Activated CD4-positive, CD25-positive, alpha-beta regulatory T cell (primary cell): ENCODE measurements around the gene AMY2B.
"Not testable (repeated sequence)": the region's sequence is repeated elsewhere in the genome, so short reads cannot be mapped to it uniquely, and the experiment has no call there.

Source experiments
- DNase-seq, 4 experiments: peaks; one replicate each; lab custom pipeline; 2025; lab: John Stamatoyannopoulos, UW

The AMY2B gene

GRCh38 chr1:103616994-103617477 is 45.6 kb downstream of the AMY2B start, which contains the start of gene AMY2A:
Gene AMY2A (plus strand): TSS chr1:103617427. CDS start chr1:103617441, 14 bp downstream.
- not testable (repeated sequence) for DNase-seq

- not testable (repeated sequence) for DNase-seq
Observed at GRCh38 chr1:103627436-103627835, 56.0 kb downstream of the AMY2B start.
